GM21576 (cell line): Measurements from ENCODE around the gene SUZ12.
"Not testable (repeated sequence)": the region's sequence is repeated elsewhere in the genome, so short reads cannot be mapped to it uniquely, and the experiment has no call there.

Experiments
- ATAC-seq: cut with Tn5 transposase; IDR thresholded peaks from one replicate; pipeline ENCODE4 v1.9.1; 2021; ENCODE audit warnings: mild to moderate bottlenecking, moderate library complexity; ENCODE audit not compliant: unreplicated experiment

The SUZ12 gene

GRCh38 chr17:32033812-32034211 is 97.0 kb downstream of the SUZ12 start:
- ATAC-seq = not testable (repeated sequence)

- ATAC-seq = not testable (repeated sequence)
These were observed 103.4 kb downstream of the SUZ12 start for GRCh38 chr17:32040246-32040645.

DNA sequence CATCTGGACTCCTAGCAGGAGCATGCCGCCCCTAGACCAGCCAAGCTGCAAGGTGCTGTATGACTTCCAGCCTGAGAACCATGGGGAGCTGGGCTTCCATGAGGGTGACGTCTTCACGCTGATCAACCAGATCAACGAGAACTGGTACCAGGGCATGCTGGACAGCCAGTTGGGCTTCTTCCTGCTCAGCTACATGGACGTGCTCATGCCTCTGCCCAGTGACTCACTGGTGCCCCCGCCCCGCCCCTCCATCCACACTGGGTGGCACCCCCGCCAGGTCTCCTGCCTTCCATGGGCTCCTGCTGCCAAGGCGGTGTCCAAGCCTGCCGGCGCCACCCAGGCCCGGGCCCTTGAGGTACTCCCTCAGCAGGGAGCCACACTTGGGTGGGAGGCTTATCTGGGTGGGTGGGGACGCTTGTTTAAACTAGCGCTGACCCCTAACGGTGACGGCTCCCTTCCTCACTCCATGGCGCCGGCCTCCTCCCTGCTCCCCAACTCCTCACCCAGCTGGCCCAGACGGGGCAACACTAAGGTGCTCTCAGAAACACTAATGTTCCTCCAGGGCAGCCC is 104.6 kb downstream of the SUZ12 start:
- not testable (repeated sequence) for ATAC-seq

DNA sequence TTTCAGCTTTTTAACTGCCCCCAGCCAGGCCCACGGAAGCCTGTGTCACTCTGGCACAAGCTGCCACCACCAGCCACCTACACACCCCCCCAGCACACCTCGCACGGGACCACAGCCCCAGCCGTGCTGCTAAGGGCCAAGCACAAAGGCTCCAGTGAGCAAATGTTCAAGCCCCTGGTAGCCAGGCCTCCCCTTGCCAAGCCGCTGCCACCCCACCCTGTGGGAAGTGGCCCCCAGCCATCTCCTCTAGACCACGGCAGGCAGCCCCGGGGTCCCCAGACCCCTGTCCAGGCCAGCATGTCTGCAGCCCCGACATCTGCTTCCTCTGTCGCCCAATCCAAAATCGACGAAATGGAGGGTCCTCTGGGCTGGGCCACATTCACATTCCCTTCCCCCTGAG is 105.5 kb downstream of the SUZ12 start:
- not testable (repeated sequence) for ATAC-seq

DNA sequence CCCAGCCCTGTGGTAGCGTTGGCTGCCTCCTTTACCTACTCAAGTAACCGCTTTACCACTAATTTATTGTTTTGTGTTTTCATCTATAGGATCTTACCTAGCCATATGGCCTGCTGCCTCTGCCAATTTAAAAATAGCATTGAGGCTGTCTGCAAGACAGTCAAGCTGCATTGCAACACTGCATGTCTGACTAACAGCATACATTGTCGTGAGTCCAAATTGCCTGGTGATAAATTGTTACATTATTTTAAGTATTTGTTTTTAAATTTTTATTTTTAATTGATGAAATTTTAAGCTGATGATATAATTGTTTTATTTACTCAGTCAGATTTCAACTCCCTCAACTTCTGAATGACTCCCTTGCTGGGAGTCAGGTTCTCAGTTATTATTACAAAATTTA is 108.8 kb downstream of the SUZ12 start:
- not testable (repeated sequence) for ATAC-seq

DNA sequence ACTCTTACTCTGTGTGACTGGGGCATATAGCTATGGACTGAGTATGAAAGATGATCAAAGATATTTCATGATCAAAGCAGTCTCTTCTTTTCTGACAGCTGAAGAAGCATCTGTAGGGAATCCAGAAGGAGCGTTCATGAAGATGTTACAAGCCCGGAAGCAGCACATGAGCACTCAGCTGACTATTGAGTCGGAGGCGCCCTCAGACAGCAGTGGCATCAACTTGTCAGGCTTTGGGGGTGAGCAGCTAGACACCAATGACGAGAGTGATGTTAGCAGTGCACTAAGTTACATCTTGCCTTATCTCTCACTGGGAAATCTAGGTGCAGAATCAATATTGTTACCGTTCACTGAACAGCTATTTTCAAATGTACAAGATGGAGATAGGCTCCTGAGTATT is 110.9 kb downstream of the SUZ12 start:
- ATAC-seq = not testable (repeated sequence)
